H1 (cell line): ENCODE measurements around the gene IRF4. TPM values are rescaled to one million over a fixed set of nuclear protein-coding genes. Genes with fewer than 3 reads are reported as not detected.

Experiments used
- BACH1 ChIP-seq: IDR thresholded peaks from 2 replicates; pipeline ENCODE4 v1.6.1; 2012; ENCODE audit warnings: low read length, improper control_type of control experiment
- BCL11A ChIP-seq, 2 experiments: IDR thresholded peaks; one replicate each; pipeline ENCODE4 v1.6.1; 2011; ENCODE audit warnings: low read depth in 2 of 2, low read length in 2 of 2, mild to moderate bottlenecking in 2 of 2
- CBX8 ChIP-seq: fragments of 300-800, 300-1000 bp; sonication (generic); IDR thresholded peaks from 2 replicates; pipeline ENCODE4 v1.7.1; 2016; ENCODE audit warnings: low read depth, low read length, borderline replicate concordance
- CHD1 ChIP-seq: IDR thresholded peaks from 2 replicates; pipeline ENCODE4 v1.6.1; 2012; ENCODE audit warnings: low read depth, low read length, improper control_type of control experiment
- CREB1 ChIP-seq: IDR thresholded peaks from 2 replicates; pipeline ENCODE4 v1.6.1; 2012; ENCODE audit warnings: inconsistent platforms
- CTBP2 ChIP-seq: IDR thresholded peaks from 2 replicates; pipeline ENCODE4 v1.7.0; 2011; ENCODE audit warnings: borderline replicate concordance, mild to moderate bottlenecking, moderate library complexity, mixed read lengths, low read length; ENCODE audit not compliant: insufficient read depth, insufficient read length
- CTCF ChIP-seq, 3 experiments: IDR thresholded peaks; 1 replicate in 2 of 3; 2 replicates in 1 of 3; pipeline versions ENCODE4 v1.5.1 to v1.6.1; 2011; ENCODE audit warnings: low read length in 3 of 3, mild to moderate bottlenecking in 3 of 3, inconsistent platforms in 2 of 3, low read depth in 1 of 3, moderate library complexity in 1 of 3; ENCODE audit not compliant: insufficient read depth in 1 of 3; ENCODE audit errors: control extremely low read depth in 1 of 3
- E2F6 ChIP-seq: IDR thresholded peaks from 2 replicates; pipeline ENCODE4 v1.6.1; 2012; ENCODE audit warnings: inconsistent platforms
- EZH2 ChIP-seq: fragments of 200-600 bp; sonication (generic); IDR thresholded peaks from 2 replicates; pipeline ENCODE4 v1.7.1; 2012; ENCODE audit warnings: low read depth, mild to moderate bottlenecking, moderate library complexity, low read length, inconsistent platforms; ENCODE audit not compliant: severe bottlenecking
- GTF2F1 ChIP-seq: IDR thresholded peaks from 2 replicates; pipeline ENCODE4 v1.6.1; 2012; ENCODE audit warnings: low read depth, low read length, improper control_type of control experiment, borderline replicate concordance
- HDAC6 ChIP-seq: IDR thresholded peaks from one replicate; pipeline ENCODE4 v1.7.1; 2012; ENCODE audit warnings: low read depth, mild to moderate bottlenecking, inconsistent platforms, low read length, moderate library complexity
- KDM5A ChIP-seq: fragments of 200-600 bp; IDR thresholded peaks from 2 replicates; pipeline ENCODE4 v1.7.1; 2012; ENCODE audit warnings: mild to moderate bottlenecking, low read length, inconsistent platforms, mixed read lengths
- MAX ChIP-seq: IDR thresholded peaks from 2 replicates; pipeline ENCODE4 v1.6.1; 2012; ENCODE audit warnings: inconsistent platforms
- PHF8 ChIP-seq: fragments of 200-600 bp; sonication (generic); conservative IDR thresholded peaks from 2 replicates; pipeline ENCODE4 v1.7.1; 2012; ENCODE audit warnings: low read depth, mild to moderate bottlenecking, inconsistent platforms, low read length, moderate library complexity
- RFX5 ChIP-seq: IDR thresholded peaks from 2 replicates; pipeline ENCODE4 v1.6.1; 2011; ENCODE audit warnings: low read depth, low read length, improper control_type of control experiment, borderline replicate concordance
- SIN3A ChIP-seq, 2 experiments: IDR thresholded peaks in 1 of 2; conservative IDR thresholded peaks in 1 of 2; 2 replicates each; pipeline ENCODE4 v1.6.1; 2011 to 2012; ENCODE audit warnings: low read length in 2 of 2, improper control_type of control experiment in 1 of 2, low read depth in 1 of 2, mild to moderate bottlenecking in 1 of 2
- SP1 ChIP-seq: IDR thresholded peaks from 2 replicates; pipeline ENCODE4 v1.6.1; 2011; ENCODE audit warnings: low read depth, low read length
- SUZ12 ChIP-seq: fragments of 200-600 bp; sonication (generic); IDR thresholded peaks from 2 replicates; pipeline ENCODE4 v1.6.1; 2012; ENCODE audit warnings: mild to moderate bottlenecking, inconsistent platforms, low read length, moderate library complexity, mixed read lengths
- TAF1 ChIP-seq: IDR thresholded peaks from 2 replicates; pipeline ENCODE4 v1.6.1; 2011; ENCODE audit warnings: mild to moderate bottlenecking, low read depth, low read length
- TCF12 ChIP-seq: IDR thresholded peaks from 2 replicates; pipeline ENCODE4 v1.6.1; 2011; ENCODE audit warnings: low read depth, mild to moderate bottlenecking, low read length
- polyA plus RNA-seq, 7 experiments: library from polyadenylated mRNA; depleted of rRNA in 3 of 7; stranded (reverse) in 5 of 7; unstranded in 2 of 7; fragments of >200 nt in 5 of 7; fragments of 200-250 nt in 2 of 7; gene quantifications; 1 replicate in 5 of 7; 2 replicates in 1 of 7; 4 replicates in 1 of 7; pipeline versions ENCODE4 v1.2.1 to v1.2.3, GENCODE V29; 2011 to 2013; ENCODE audit warnings: missing spikeins in 2 of 7, mixed read lengths in 2 of 7
- total RNA-seq: library from RNA; stranded (reverse); fragmentation: NEBNext Ultra II Directional; extraction: Animal tissue kit (Norgen Biotek cat#: 25700); gene quantifications from 2 replicates; pipeline ENCODE4 v1.2.1, GENCODE V29; 2021

The IRF4 gene
- total and polyA plus RNA-seq, 2 of the 8 experiments (the other 6 are each of a cell fraction or from before 2014, with no cell fraction given) = 0.77 to 2.1 TPM

GRCh38 chr6:392441-393390, 1.2 kb downstream of the IRF4 start (continued):
- no peak for TF ChIP-seq CBX8
- TF ChIP-seq SP1 = no peak
- no peak for TF ChIP-seq CTCF (IDR thresholded peaks at IDR 0.05; ENCODE audit: control extremely low read depth in 1 of 3, insufficient read depth in 1 of 3, low read depth in 1 of 3, low read length in 3 of 3)
- no peak for TF ChIP-seq SIN3A (conservative IDR thresholded peaks at IDR 0.05 in 1 of 2, IDR thresholded peaks at IDR 0.05 in 1 of 2; ENCODE audit: low read depth in 1 of 2, low read length in 2 of 2)
- TF ChIP-seq CTBP2 = peak; percentile 72
- TF ChIP-seq E2F6 = peak; percentile 93
- no peak for TF ChIP-seq HDAC6
- TF ChIP-seq GTF2F1 = no peak
- TF ChIP-seq SUZ12 = peak; percentile 89
- TF ChIP-seq KDM5A = no peak
- peak; percentile 31; the same call in 1 of the 2 replicates for TF ChIP-seq BACH1
- TF ChIP-seq CHD1 = no peak
- TF ChIP-seq MAX = peak; percentile 92
- TF ChIP-seq RFX5 = no peak
- TF ChIP-seq PHF8 = peak; percentile 40; the same call in 1 of the 2 replicates
- no peak for TF ChIP-seq TCF12
- peak; percentile 89 for TF ChIP-seq EZH2
- TF ChIP-seq CREB1 = no peak
- no peak for TF ChIP-seq BCL11A (IDR thresholded peaks at IDR 0.05; ENCODE audit: low read depth in 2 of 2, low read length in 2 of 2)
- no peak for TF ChIP-seq TAF1
